ENCODE data around the gene RANBP1.

The RANBP1 gene

GRCh38 chr22:20109411-20110358, 6.2 kb upstream of the RANBP1 start:
- no peak for DNase-seq

- DNase-seq = no peak
These were observed 5.4 kb upstream of the RANBP1 start for GRCh38 chr22:20110359-20110985.

DNA sequence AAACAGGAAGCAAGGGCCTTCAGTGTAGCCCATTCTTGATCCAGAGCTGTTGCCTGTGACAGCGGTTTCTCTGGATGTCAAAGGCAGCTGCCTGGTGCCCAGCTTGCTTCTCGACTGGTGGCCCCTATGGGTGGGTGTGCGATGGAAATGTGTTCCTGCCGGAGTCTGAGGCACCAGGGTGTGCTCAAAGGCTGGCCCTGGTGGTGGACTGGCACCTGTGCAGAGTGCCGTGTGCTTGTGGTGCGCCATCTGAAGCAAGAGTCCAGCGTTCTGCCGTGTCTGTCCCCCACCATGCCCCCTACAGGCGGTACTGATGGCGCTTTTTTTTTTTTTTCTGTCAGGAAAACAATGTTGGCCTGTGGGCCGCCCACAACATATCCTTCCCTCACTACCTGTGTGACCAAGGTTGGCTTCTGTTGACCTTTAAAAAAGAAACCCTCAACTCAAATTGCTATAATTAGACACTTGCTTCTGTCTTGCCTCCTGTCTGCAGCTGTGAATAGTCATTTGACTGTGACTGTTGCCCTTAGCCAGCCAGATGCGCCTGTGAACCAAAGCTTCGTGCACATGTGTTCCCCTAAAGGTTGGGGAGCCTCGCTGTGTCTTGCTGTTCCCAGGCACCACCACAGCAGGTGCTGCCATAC, 4.7 kb upstream of the RANBP1 start:
- no peak for DNase-seq

- no peak for DNase-seq
These were observed 3.9 kb upstream of the RANBP1 start for GRCh38 chr22:20111689-20112622.

- DNase-seq = no peak
These were observed 3.0 kb upstream of the RANBP1 start for GRCh38 chr22:20112623-20113511.

GRCh38 chr22:20113551-20114310, 2.2 kb upstream of the RANBP1 start:
- DNase-seq = no peak

DNA sequence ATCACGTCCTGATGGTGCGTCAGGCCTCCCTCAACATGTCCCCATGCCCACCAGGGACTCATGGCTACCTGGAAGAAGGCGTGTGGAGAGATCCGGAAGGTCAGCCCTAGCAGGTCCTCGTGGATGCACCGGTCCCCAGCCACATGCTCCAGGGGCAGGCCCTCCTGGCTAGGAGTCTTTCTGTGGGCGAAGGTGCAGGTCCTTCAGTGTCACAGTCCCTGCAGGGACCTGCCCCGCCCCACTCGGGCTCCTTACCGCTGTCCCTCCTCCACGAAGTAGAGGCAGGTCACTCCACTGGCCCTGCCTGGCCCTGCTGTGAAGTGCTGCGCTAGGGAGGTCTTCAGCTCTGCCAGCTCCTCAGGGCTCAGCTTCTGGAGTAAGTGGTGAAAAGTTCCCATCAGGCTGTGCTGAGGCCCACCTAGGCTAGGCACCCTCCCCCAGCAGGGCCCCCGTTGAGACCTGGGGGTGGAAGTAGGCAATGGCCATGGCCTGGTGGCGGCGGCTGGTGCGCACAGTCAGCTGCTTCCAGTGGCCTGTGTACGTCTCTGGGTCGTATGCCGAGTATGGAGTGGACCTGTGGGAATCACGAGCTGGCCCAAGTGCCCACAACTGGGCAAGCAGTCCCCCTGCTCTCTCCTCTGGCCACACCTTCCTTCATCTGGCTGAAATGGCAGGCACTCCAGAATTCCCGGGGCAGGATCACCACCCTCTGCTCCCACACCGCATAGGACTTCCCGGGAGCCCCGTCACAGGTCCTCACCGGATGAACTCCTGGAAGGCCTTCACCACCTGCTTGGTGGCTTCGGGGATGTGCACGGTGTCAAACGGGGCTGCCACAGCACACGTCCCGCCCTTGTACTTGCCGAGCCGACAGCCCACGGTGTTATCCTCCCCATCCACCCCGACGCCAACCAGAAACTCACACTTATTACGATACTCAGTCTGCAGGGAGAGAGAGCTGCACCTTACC, 1.1 kb upstream of the RANBP1 start:
- no peak for DNase-seq

DNA sequence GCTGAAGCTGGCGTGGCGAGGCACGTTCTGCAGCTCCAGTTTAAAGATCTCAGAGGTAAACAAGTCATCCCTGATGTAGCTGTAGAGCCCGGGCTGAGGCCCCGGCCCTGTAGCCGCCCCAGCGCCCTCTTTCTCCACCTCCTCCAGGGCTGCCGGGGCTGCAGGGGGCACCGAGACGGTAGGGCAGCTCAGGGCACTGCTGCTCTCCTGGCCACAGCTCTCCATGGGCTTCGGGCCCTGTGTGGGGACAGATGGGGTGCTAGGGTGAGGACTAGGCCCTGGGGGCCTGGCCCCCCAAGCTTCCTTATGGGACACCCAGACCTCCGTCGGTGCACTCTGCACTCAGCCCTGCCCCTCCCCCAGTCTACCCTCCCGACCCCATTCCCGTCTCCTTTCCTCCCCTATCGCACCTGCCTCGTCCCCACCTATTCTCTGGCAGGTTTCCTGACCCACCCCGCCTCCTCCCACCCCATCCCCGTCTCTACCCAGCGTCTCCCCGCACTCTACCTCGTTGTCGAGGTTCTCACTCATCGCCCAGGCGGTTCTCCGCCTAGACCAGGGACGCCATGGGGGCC, 559 bp downstream of the RANBP1 start:
- no peak for DNase-seq

GRCh38 chr22:20116951-20117632, 1.2 kb downstream of the RANBP1 start, which contains the start of gene TRMT2A:
Gene TRMT2A, minus strand, starts transcription at chr22:20117226. Its CDS starts 320 bp downstream, at chr22:20116906.
- peak; percentile 95 for DNase-seq

GRCh38 chr22:20117633-20118299, 1.9 kb downstream of the RANBP1 start:
- peak; percentile 48 for DNase-seq

- no peak for DNase-seq
These were observed 2.6 kb downstream of the RANBP1 start for GRCh38 chr22:20118300-20119020.

- DNase-seq = no peak
These were observed 6.0 kb downstream of the RANBP1 start for GRCh38 chr22:20121856-20122415.

DNA sequence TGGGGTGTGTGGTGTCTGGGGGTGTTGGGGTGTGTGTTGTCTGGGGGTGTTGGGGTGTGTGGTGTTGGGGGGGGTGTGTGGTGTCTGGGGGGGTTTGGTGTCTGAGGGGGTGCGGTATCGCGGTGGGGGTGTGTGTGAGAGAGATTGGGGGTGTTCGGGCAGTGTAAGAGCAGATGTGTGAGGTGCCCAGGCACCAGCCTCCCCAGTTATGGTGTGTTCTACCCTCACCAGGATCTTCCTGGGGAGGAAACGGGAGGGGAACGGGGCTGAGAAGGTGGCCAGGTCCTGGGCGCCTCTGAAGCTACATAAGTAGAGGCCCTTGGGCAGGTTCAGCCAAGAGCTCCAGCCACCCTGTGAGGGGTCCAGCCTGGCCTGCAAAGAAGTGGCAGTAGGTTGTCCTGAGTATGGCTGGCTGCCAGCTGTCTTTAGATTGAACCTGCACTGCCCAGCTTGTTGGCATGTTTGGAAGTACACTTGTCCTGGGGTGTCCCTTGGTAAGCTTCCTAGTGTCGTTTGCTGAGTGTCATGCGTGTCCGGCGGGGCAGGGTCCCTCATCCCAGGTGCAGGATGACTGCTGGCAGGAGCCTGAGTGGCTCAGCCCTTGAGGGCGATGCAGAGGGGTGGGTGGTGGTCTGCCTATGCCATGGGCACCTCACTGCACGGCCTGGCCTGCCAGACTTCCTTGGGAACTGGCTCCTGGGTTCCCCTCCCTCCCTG, 7.6 kb downstream of the RANBP1 start:
- DNase-seq = no peak

DNA sequence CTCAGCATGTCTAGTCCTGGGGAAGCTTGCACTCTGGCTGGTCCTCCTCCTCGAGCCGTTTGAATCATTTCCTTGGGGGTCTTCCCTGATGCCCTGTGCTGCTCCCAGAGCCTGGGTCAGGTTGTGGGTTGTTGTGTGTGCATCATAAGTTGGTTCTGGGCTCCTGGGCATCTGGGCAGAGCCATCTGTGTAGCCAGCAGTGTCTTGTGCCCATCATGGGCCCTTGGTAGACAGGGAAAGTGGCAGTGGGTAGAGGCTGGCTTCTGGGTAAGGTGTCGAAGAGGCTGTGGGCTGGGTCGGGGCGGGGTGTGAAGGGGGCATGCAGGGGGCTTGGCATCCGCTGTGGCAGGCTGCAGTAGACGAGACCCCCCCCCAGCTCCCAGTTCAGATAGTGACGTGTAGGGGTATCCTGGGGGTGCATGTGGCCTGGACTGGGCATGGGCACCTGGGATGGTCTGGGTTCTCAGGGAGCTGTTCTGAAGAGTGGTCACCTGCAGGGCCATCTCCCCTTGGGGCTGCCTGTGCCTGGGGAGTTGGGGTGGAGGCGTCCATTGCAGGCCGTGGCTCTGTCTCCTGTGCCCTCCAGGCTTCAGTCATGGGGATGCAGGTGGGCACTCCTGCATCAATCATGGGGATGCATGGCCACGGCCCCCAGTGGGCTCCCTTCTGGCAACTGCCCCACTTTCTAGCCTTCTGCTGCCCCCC, 8.3 kb downstream of the RANBP1 start:
- DNase-seq = no peak

Data from activated gamma-delta T cell (primary cell).